HepG2 (cell line): ENCODE data around the gene DPP7. TPM values are rescaled to one million over a fixed set of nuclear protein-coding genes. Genes with fewer than 3 reads are reported as not detected.
A peak's percentile ranks its signal among the peaks of the same experiment; 100 is the strongest.

Source experiments
- CREB1 ChIP-seq, 2 experiments: fragments of 450-650 bp in 1 of 2; IDR thresholded peaks; 2 replicates each; pipeline ENCODE4 v1.6.1; 2016 to 2017; ENCODE audit warnings: control low read depth in 1 of 2, mild to moderate bottlenecking in 1 of 2, missing compliant biosample characterization in 1 of 2, missing genetic modification characterization in 1 of 2
- GABPB1 ChIP-seq: IDR thresholded peaks from 2 replicates; pipeline ENCODE4 v1.6.1; 2016; ENCODE audit warnings: mild to moderate bottlenecking, missing genetic modification reagents, moderate library complexity, missing compliant biosample characterization
- MBD4 ChIP-seq: IDR thresholded peaks from 2 replicates; pipeline ENCODE4 v1.6.1; 2012; ENCODE audit warnings: low read length, inconsistent platforms, borderline replicate concordance
- MIER3 ChIP-seq: IDR thresholded peaks from 2 replicates; pipeline ENCODE4 v1.6.1; 2016; ENCODE audit warnings: missing compliant biosample characterization, borderline replicate concordance
- NCOA2 ChIP-seq: sonication (generic); formaldehyde crosslinking; IDR thresholded peaks from 2 replicates; pipeline ENCODE4 v1.8.0; 2022; ENCODE audit warnings: inconsistent platforms
- NCOR1 ChIP-seq: fragments of 200-600 bp; sonication (generic); IDR thresholded peaks from 2 replicates; pipeline ENCODE4 v1.7.0; 2017; ENCODE audit warnings: antibody characterized with exemption, low read length, borderline replicate concordance
- NPAS2 ChIP-seq: sonication (generic); formaldehyde crosslinking; IDR thresholded peaks from 2 replicates; pipeline ENCODE4 v1.8.0; 2022; ENCODE audit warnings: mild to moderate bottlenecking, missing genetic modification reagents, borderline replicate concordance
- NR3C1 ChIP-seq: sonication (generic); formaldehyde crosslinking; IDR thresholded peaks from 2 replicates; pipeline ENCODE4 v1.4.0; 2020; ENCODE audit warnings: missing genetic modification reagents
- PPARG ChIP-seq: conservative IDR thresholded peaks from 2 replicates; pipeline ENCODE4 v1.6.1; 2016; ENCODE audit warnings: missing biosample characterization, missing genetic modification reagents
- SIX1 ChIP-seq: sonication (generic); formaldehyde crosslinking; IDR thresholded peaks from 2 replicates; pipeline ENCODE4 v1.4.0; 2020; ENCODE audit warnings: missing genetic modification reagents, borderline replicate concordance
- SOX13 ChIP-seq, 3 experiments: fragments of 450-650 bp in 1 of 3; sonication (generic) in 1 of 3; formaldehyde crosslinking in 1 of 3; IDR thresholded peaks in 2 of 3; conservative IDR thresholded peaks in 1 of 3; 2 replicates each; pipeline versions ENCODE4 v1.5.0 to v1.6.1; 2016 to 2020; ENCODE audit warnings: antibody characterized with exemption in 1 of 3, mild to moderate bottlenecking in 1 of 3, missing compliant biosample characterization in 1 of 3, missing genetic modification reagents in 1 of 3, moderate library complexity in 1 of 3
- ZBTB42 ChIP-seq: sonication (generic); formaldehyde crosslinking; IDR thresholded peaks from 2 replicates; pipeline ENCODE4 v1.5.0; 2020; ENCODE audit warnings: mild to moderate bottlenecking, missing genetic modification reagents
- ZNF24 ChIP-seq: fragments of 450-650 bp; IDR thresholded peaks from 2 replicates; pipeline ENCODE4 v1.6.1; 2017; ENCODE audit warnings: antibody characterized with exemption, mild to moderate bottlenecking
- ZNF260 ChIP-seq: sonication (generic); formaldehyde crosslinking; IDR thresholded peaks from 2 replicates; pipeline ENCODE4 v1.4.0; 2020; ENCODE audit warnings: missing genetic modification reagents, low read depth, mild to moderate bottlenecking, borderline replicate concordance
- ZNF333 ChIP-seq: sonication (generic); formaldehyde crosslinking; IDR thresholded peaks from 2 replicates; pipeline ENCODE4 v1.4.0; 2020; ENCODE audit warnings: mild to moderate bottlenecking, missing genetic modification reagents, borderline replicate concordance
- ZNF510 ChIP-seq: sonication (generic); formaldehyde crosslinking; IDR thresholded peaks from 2 replicates; pipeline ENCODE4 v1.4.0; 2020; ENCODE audit warnings: low read depth, mild to moderate bottlenecking, missing genetic modification reagents
- ZNF598 ChIP-seq: sonication (generic); formaldehyde crosslinking; IDR thresholded peaks from 2 replicates; pipeline ENCODE4 v1.5.1; 2020; ENCODE audit warnings: mild to moderate bottlenecking, missing genetic modification reagents, borderline replicate concordance
- ZNF605 ChIP-seq: sonication (generic); formaldehyde crosslinking; IDR thresholded peaks from 2 replicates; pipeline ENCODE4 v1.8.0; 2022; ENCODE audit warnings: mild to moderate bottlenecking, missing genetic modification reagents
- ZNF607 ChIP-seq: sonication (generic); formaldehyde crosslinking; IDR thresholded peaks from 2 replicates; pipeline ENCODE4 v1.5.1; 2020; ENCODE audit warnings: missing genetic modification reagents, mild to moderate bottlenecking, borderline replicate concordance
- ZNF670 ChIP-seq: sonication (generic); formaldehyde crosslinking; IDR thresholded peaks from 2 replicates; pipeline ENCODE4 v1.8.0; 2022; ENCODE audit warnings: mild to moderate bottlenecking, missing genetic modification reagents, borderline replicate concordance
- ZNF761 ChIP-seq: sonication (generic); formaldehyde crosslinking; conservative IDR thresholded peaks from 2 replicates; pipeline ENCODE4 v1.4.0; 2020; ENCODE audit warnings: mild to moderate bottlenecking, missing genetic modification reagents
- ZNF768 ChIP-seq: sonication (generic); formaldehyde crosslinking; IDR thresholded peaks from 2 replicates; pipeline ENCODE4 v1.4.0; 2020; ENCODE audit warnings: missing genetic modification reagents
- ZNF883 ChIP-seq: sonication (generic); formaldehyde crosslinking; IDR thresholded peaks from 2 replicates; pipeline ENCODE4 v1.5.1; 2020; ENCODE audit warnings: mild to moderate bottlenecking, missing genetic modification reagents; ENCODE audit errors: not compliant biosample characterization
- ZSCAN9 ChIP-seq: IDR thresholded peaks from 2 replicates; pipeline ENCODE4 v1.6.1; 2016; ENCODE audit warnings: borderline replicate concordance
- polyA plus RNA-seq, 8 experiments: library from polyadenylated mRNA; depleted of rRNA in 3 of 8; stranded (reverse) in 7 of 8; unstranded in 1 of 8; fragments of >200 nt; fragmentation: Illumina TruSeq in 4 of 8; extraction: Trizol in 4 of 8; gene quantifications; 2 replicates each; pipeline versions ENCODE4 v1.2.1 to v1.2.3, GENCODE V29; 2011 to 2016; ENCODE audit warnings: low read depth in 4 of 8, missing spikeins in 1 of 8, mixed read lengths in 1 of 8; ENCODE audit not compliant: insufficient read depth in 1 of 8
- total RNA-seq, 5 experiments: library from RNA; depleted of rRNA; stranded (reverse); fragments of >200 nt; fragmentation: Illumina TruSeq; extraction: Trizol; gene quantifications; 2 replicates each; pipeline ENCODE4 v1.2.3, GENCODE V29; 2016; ENCODE audit warnings: low read depth in 1 of 5
- TF ChIP-seq, protein P1 (sequence below): sonication (generic); formaldehyde crosslinking; IDR thresholded peaks from 2 replicates; pipeline ENCODE4 v1.4.0; 2020; ENCODE audit warnings: missing genetic modification reagents
- TF ChIP-seq, protein P2 (sequence below): sonication (generic); formaldehyde crosslinking; IDR thresholded peaks from 2 replicates; pipeline ENCODE4 v1.8.1; 2023; ENCODE audit warnings: mild to moderate bottlenecking, missing genetic modification reagents
- TF ChIP-seq, protein P3 (sequence below): sonication (generic); formaldehyde crosslinking; IDR thresholded peaks from 2 replicates; pipeline ENCODE4 v1.4.0; 2020; ENCODE audit warnings: missing genetic modification reagents

The DPP7 gene
- total and polyA plus RNA-seq, 2 of the 13 experiments (the other 11 are each of a cell fraction or from before 2014, with no cell fraction given): 1.2 to 4.5 TPM

DNA sequence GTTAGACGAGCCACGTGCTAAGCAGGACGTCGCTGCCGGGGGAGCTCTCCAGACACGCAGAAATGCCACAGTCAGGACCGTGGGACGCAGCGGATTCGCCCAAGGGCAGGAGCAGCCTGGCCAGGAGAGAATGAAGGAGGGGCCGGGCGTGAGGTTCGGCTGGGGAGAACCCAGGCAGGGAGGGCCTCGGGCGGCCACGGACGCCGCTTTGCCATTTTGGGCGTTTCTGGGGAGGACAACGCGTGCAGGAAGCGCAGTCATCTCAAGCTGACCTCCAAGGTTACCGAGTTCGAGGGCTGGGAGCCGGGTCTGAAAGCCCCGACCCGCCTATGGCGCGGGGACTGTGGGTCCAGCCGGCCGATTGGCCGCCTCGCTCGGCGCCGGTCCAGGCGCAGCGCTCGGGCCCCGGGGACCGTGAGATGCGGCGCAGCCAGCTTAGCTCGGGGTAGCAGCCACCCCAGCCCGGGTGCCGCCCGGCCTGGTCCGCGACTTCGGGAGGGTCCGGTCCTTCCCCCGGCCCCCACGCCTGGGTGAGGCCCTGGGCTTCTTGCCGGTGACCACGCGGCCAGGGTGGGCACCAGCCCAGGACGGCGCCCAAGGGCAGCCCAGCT lies 28.5 kb downstream of the DPP7 start (continued):
- TF ChIP-seq ZNF761 (CRISPR knock-in tag): 0 out of 2 replicates have a peak, but pooled peaks have one; percentile 27
- no peak for TF ChIP-seq GABPB1 (CRISPR knock-in tag)
- peak; percentile 10; the same call in 1 of the 2 replicates for TF ChIP-seq ZNF768 (CRISPR knock-in tag)
- TF ChIP-seq SOX13 (IDR thresholded peaks at IDR 0.05): no peak
- no peak for TF ChIP-seq SOX13 (CRISPR knock-in tag; conservative IDR thresholded peaks at IDR 0.05 in 1 of 2, IDR thresholded peaks at IDR 0.05 in 1 of 2)
- TF ChIP-seq, protein P1, sequence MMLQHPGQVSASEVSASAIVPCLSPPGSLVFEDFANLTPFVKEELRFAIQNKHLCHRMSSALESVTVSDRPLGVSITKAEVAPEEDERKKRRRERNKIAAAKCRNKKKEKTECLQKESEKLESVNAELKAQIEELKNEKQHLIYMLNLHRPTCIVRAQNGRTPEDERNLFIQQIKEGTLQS (CRISPR knock-in tag): no peak; the same call in 1 of the 2 replicates
- no peak for TF ChIP-seq PPARG (CRISPR knock-in tag)
- TF ChIP-seq MIER3: no peak
- no peak for TF ChIP-seq CREB1 (IDR thresholded peaks at IDR 0.05)
- TF ChIP-seq CREB1 (CRISPR knock-in tag; IDR thresholded peaks at IDR 0.05): no peak
- TF ChIP-seq NR3C1 (CRISPR knock-in tag): no peak
- no peak for TF ChIP-seq NPAS2 (CRISPR knock-in tag)
- TF ChIP-seq ZNF605 (CRISPR knock-in tag): no peak; the same call in none of the 2 replicates
- no peak; the same call in 1 of the 2 replicates for TF ChIP-seq ZBTB42 (CRISPR knock-in tag)
- TF ChIP-seq ZNF24: no peak
- peak; percentile 48; the same call in 1 of the 2 replicates for TF ChIP-seq ZNF333
- TF ChIP-seq ZNF510 (CRISPR knock-in tag): peak; percentile 82; the same call in 1 of the 2 replicates
- no peak for TF ChIP-seq ZSCAN9 (CRISPR knock-in tag)
- TF ChIP-seq SIX1 (CRISPR knock-in tag): no peak
- TF ChIP-seq, protein P2, sequence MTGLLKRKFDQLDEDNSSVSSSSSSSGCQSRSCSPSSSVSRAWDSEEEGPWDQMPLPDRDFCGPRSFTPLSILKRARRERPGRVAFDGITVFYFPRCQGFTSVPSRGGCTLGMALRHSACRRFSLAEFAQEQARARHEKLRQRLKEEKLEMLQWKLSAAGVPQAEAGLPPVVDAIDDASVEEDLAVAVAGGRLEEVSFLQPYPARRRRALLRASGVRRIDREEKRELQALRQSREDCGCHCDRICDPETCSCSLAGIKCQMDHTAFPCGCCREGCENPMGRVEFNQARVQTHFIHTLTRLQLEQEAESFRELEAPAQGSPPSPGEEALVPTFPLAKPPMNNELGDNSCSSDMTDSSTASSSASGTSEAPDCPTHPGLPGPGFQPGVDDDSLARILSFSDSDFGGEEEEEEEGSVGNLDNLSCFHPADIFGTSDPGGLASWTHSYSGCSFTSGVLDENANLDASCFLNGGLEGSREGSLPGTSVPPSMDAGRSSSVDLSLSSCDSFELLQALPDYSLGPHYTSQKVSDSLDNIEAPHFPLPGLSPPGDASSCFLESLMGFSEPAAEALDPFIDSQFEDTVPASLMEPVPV (CRISPR knock-in tag): 0 out of 2 replicates have a peak, but pooled peaks have one; percentile 60
- 0 out of 2 replicates have a peak, but pooled peaks have one; percentile 87 for TF ChIP-seq ZNF607 (CRISPR knock-in tag)
- TF ChIP-seq ZNF883: no peak
- no peak for TF ChIP-seq NCOR1
- TF ChIP-seq ZNF598 (CRISPR knock-in tag): no peak
- TF ChIP-seq, protein P3, sequence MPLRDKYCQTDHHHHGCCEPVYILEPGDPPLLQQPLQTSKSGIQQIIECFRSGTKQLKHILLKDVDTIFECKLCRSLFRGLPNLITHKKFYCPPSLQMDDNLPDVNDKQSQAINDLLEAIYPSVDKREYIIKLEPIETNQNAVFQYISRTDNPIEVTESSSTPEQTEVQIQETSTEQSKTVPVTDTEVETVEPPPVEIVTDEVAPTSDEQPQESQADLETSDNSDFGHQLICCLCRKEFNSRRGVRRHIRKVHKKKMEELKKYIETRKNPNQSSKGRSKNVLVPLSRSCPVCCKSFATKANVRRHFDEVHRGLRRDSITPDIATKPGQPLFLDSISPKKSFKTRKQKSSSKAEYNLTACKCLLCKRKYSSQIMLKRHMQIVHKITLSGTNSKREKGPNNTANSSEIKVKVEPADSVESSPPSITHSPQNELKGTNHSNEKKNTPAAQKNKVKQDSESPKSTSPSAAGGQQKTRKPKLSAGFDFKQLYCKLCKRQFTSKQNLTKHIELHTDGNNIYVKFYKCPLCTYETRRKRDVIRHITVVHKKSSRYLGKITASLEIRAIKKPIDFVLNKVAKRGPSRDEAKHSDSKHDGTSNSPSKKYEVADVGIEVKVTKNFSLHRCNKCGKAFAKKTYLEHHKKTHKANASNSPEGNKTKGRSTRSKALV: no peak
- TF ChIP-seq NCOA2: no peak
- no peak for TF ChIP-seq ZNF670 (CRISPR knock-in tag)
- no peak for TF ChIP-seq ZNF260 (CRISPR knock-in tag)
- TF ChIP-seq MBD4: no peak
